ENCODE measurements around the gene MRPS2.

The MRPS2 gene

GRCh38 chr9:135488527-135488926 is 12.0 kb upstream of the MRPS2 start:
- Histone ChIP-seq H3K27ac (no peak overlapping the region), H3K4me3 (ENCODE audit: low read depth, low read length) (no peak overlapping the region), H3K27me3 (replicated peaks) (no peaks in the 10 kb centered on the region), H3K36me3 (replicated peaks) (no peaks in the 10 kb centered on the region)
- TF ChIP-seq, protein P1, sequence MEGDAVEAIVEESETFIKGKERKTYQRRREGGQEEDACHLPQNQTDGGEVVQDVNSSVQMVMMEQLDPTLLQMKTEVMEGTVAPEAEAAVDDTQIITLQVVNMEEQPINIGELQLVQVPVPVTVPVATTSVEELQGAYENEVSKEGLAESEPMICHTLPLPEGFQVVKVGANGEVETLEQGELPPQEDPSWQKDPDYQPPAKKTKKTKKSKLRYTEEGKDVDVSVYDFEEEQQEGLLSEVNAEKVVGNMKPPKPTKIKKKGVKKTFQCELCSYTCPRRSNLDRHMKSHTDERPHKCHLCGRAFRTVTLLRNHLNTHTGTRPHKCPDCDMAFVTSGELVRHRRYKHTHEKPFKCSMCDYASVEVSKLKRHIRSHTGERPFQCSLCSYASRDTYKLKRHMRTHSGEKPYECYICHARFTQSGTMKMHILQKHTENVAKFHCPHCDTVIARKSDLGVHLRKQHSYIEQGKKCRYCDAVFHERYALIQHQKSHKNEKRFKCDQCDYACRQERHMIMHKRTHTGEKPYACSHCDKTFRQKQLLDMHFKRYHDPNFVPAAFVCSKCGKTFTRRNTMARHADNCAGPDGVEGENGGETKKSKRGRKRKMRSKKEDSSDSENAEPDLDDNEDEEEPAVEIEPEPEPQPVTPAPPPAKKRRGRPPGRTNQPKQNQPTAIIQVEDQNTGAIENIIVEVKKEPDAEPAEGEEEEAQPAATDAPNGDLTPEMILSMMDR (IDR thresholded peaks at IDR 0.05; ENCODE audit: low read depth, low read length, missing control alignments): no peak
- in situ Hi-C loops (cut with HindIII; ENCODE audit: low pct_ligation_motif_present, low sequenced_read_pairs): no loop called here
- DNase-seq: no peak

DNA sequence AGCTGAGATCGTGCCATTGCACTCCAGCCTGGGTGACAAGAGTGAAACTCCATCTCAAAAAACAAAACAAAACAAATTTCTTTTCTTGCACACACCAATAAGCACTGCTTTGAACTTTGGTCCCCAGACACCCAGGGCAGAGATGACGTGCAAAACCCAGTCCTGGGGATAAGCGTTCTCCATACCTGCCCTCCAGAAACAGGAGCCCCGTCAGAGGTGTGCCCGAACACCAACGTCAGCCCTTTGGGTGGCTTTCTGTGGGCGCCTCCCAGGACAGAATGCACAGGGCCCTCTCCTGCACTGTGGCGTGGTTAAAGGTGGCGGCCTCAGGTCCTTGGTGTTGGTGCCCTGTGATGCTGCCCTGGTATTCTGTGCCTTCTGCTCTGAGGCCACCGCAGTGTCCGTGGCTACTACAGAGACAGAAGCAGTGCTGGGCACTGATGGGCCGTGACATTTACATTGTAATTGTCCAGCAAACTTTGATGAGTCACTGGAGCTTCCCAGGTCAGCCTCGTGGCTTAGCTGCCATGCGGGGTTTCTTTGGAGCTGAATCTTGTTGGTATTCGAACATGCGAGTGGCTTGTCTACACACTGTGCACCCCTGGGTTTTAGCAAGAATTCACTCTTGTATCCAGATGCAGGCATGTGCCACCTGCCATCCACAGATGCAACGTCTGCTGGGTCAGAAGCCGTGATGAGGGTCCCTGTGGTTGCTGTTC is 11.1 kb upstream of the MRPS2 start:
- TF ChIP-seq, protein P1 (IDR thresholded peaks at IDR 0.05; ENCODE audit: low read depth, low read length, missing control alignments): no peak
- Histone ChIP-seq H3K27me3 (replicated peaks) (no peaks in the 10 kb centered on the region), H3K36me3 (replicated peaks) (no peaks in the 10 kb centered on the region), H3K4me3 (ENCODE audit: low read depth, low read length) (no peak overlapping the region), H3K27ac (no peak overlapping the region)
- in situ Hi-C loops (cut with HindIII; ENCODE audit: low pct_ligation_motif_present, low sequenced_read_pairs): no loop called here
- DNase-seq: no peak

DNA sequence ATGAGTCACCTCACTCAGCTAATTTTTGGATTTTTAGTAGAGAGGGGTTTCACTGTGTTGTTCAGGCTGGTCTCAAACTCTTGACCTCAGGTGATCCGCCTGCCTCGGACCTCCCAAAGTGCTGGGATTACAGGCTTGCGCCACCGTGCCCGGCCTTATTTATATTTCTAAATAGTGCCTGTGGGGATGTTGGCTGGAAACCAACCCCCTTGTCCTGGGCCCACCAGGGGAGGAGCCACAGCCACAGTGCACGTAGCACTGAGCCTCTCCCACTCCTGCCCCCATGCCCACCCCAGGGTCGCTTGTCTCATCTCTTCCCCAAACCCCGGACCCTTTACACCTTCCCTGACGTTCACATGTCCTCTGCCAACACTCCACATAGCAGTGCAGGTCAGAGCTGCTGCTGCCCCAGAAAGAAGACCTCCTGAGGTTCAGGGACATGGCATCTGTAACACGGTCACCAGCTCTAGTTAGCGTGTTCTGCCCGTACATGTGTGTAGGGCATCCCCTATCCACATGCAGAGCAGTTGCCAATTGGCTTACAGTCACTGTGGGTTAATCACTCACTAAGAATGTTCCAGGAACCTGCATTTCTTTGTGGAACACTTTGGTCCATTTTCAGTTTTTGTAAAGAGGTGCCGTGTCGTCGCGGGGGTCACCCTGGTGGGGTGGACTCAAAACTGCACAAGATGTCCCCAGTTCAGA is 10.2 kb upstream of the MRPS2 start:
- in situ Hi-C loops (cut with HindIII; ENCODE audit: low pct_ligation_motif_present, low sequenced_read_pairs): no loop called here
- TF ChIP-seq, protein P1 (IDR thresholded peaks at IDR 0.05; ENCODE audit: low read depth, low read length, missing control alignments): no peak

DNA sequence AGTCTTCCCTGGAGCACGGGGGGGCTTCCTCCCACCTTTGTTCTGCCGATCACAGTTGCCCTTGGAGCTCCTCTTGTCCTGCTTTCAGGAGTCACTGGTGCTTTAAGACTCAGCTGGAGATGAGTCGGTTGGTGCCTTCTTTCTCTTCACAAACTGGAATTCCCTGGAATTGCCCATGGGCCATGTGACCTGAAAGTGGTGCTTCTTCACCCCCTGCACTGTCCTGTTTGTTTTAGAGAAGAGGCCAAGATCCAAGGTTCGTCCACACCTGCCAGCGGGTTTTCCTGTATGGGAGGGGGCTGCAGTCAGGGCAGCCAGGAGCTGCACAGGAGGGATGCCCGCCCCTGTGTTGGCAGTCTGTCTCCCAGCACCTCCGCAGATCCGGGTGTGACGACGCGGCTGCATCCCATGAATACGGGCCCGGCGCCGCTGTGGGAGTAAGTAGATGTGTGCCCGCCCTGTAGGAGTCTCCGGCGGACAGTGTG is 9.5 kb upstream of the MRPS2 start:
- TF ChIP-seq, protein P1 (IDR thresholded peaks at IDR 0.05; ENCODE audit: low read depth, low read length, missing control alignments): no peak
- in situ Hi-C loops (cut with HindIII; ENCODE audit: low pct_ligation_motif_present, low sequenced_read_pairs): no loop called here
- Histone ChIP-seq H3K27ac (no peak overlapping the region), H3K4me3 (ENCODE audit: low read depth, low read length) (no peak overlapping the region), H3K36me3 (replicated peaks) (no peaks in the 10 kb centered on the region), H3K27me3 (replicated peaks) (no peaks in the 10 kb centered on the region)
- no peak for DNase-seq

More for the DNA sequence above, 10.2 kb upstream of the MRPS2 start:
- DNase-seq: no peak
- Histone ChIP-seq H3K27me3 (replicated peaks) (no peaks in the 10 kb centered on the region), H3K36me3 (replicated peaks) (no peaks in the 10 kb centered on the region), H3K4me3 (ENCODE audit: low read depth, low read length) (no peak overlapping the region), H3K27ac (no peak overlapping the region)

GRCh38 chr9:135491764-135492163 is 8.7 kb upstream of the MRPS2 start:
- Histone ChIP-seq H3K36me3 (replicated peaks) (no peaks in the 10 kb centered on the region), H3K27ac (no peak overlapping the region), H3K4me3 (ENCODE audit: low read depth, low read length) (no peak overlapping the region), H3K27me3 (replicated peaks) (no peaks in the 10 kb centered on the region)
- DNase-seq: no peak
- in situ Hi-C loops (cut with HindIII; ENCODE audit: low pct_ligation_motif_present, low sequenced_read_pairs): no loop called here
- TF ChIP-seq, protein P1 (IDR thresholded peaks at IDR 0.05; ENCODE audit: low read depth, low read length, missing control alignments): no peak

Measured in brain microvascular endothelial cell (primary cell).